Measurements from ENCODE around the gene SLPI. TPM values are rescaled to one million over a fixed set of nuclear protein-coding genes. Genes with fewer than 3 reads are reported as not detected.

SLPI gene
- not detected in 2 replicates for total RNA-seq

GRCh38 chr20:45254383-45255262 lies at the start of gene SLPI:
Gene SLPI, minus strand, starts transcription at chr20:45254564. Its CDS starts 21 bp downstream, at chr20:45254543.

GRCh38 chr20:45221076-45221475 lies 33.3 kb downstream of the SLPI start, which contains the start of gene SEMG2:
Gene SEMG2, plus strand, starts transcription at chr20:45221373. Its CDS starts 17 bp downstream, at chr20:45221390.

GRCh38 chr20:45206725-45207124 lies 47.6 kb downstream of the SLPI start, which contains the start of gene SEMG1:
Gene SEMG1, plus strand, starts transcription at chr20:45207033. Its CDS starts 21 bp downstream, at chr20:45207054.

Other genes starting within 250 kb of the SLPI start
- 0.30 and 0.34 TPM in 2 replicates for gene KCNS1, start 153.4 kb downstream of the SLPI start, total RNA-seq
- not detected in 2 replicates for gene WFDC5, start 139.4 kb downstream of the SLPI start, total RNA-seq
- gene WFDC12, start 130.1 kb downstream of the SLPI start, total RNA-seq = not detected in 2 replicates
- not detected in 2 replicates for gene PI3, start 79.7 kb downstream of the SLPI start, total RNA-seq
- gene SEMG1, start 47.5 kb downstream of the SLPI start, total RNA-seq = not detected in 2 replicates
- not detected in 2 replicates for gene SEMG2, start 33.2 kb downstream of the SLPI start, total RNA-seq
- not detected in 2 replicates for gene RBPJL, start 52.3 kb upstream of the SLPI start, total RNA-seq
- gene MATN4, start 53.7 kb upstream of the SLPI start, total RNA-seq = not detected in 2 replicates
- 117 and 122 TPM in 2 replicates for gene SDC4, start 93.9 kb upstream of the SLPI start, total RNA-seq
- gene SYS1, start 108.6 kb upstream of the SLPI start, total RNA-seq = 29.1 and 38.7 TPM in 2 replicates
- gene TP53TG5, start 123.8 kb upstream of the SLPI start, total RNA-seq = not detected in 2 replicates
- 9.6 and 12.8 TPM in 2 replicates for gene DBNDD2, start 153.7 kb upstream of the SLPI start, total RNA-seq
- 91.5 and 94.7 TPM in 2 replicates for gene PIGT, start 161.6 kb upstream of the SLPI start, total RNA-seq
- gene WFDC2, start 215.2 kb upstream of the SLPI start, total RNA-seq = not detected in 2 replicates

Measured in bronchus fibroblast of lung (primary cell).